ENCODE results near the gene TIMM44.

DNA sequence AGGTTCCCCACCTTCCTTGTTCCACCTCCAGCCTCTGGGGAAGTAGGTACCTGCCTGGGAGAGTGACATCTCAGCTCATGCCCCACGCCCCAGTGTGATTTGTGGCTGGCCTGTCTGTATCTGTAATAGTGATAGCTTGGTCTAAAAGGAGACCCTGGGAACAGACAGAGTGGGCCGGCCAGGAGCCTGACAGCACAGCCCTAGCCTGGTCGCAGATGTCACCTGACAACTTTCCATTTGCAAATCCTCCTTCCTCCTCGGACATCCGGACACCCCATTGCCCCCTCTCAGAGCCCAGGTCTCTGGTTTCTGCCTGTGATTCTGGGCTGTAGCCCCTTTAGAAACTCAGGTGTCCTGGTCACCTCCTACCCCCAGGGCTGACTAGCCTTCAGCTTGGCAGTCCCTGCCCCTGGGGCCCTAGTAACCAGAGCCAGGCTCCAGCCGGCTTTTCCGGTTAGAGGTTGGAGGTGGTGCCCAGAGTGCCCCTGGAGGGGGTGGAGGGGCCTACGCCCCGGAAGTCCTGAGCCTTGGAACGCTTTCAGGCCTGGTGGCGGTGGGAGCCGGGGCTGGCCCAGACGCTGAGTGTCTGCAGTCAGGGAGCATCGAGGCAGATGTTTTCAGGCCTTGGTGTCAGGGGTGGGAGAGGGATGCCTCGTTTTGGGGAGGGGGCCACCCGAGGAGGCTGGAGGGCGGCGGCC is 48.7 kb downstream of the TIMM44 start:
- TF ChIP-seq, protein P1, sequence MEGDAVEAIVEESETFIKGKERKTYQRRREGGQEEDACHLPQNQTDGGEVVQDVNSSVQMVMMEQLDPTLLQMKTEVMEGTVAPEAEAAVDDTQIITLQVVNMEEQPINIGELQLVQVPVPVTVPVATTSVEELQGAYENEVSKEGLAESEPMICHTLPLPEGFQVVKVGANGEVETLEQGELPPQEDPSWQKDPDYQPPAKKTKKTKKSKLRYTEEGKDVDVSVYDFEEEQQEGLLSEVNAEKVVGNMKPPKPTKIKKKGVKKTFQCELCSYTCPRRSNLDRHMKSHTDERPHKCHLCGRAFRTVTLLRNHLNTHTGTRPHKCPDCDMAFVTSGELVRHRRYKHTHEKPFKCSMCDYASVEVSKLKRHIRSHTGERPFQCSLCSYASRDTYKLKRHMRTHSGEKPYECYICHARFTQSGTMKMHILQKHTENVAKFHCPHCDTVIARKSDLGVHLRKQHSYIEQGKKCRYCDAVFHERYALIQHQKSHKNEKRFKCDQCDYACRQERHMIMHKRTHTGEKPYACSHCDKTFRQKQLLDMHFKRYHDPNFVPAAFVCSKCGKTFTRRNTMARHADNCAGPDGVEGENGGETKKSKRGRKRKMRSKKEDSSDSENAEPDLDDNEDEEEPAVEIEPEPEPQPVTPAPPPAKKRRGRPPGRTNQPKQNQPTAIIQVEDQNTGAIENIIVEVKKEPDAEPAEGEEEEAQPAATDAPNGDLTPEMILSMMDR (IDR thresholded peaks at IDR 0.05): peak in 2 of 4 experiments; percentile 20 to 21
- TF ChIP-seq POLR2AphosphoS5 (IDR thresholded peaks at IDR 0.05) (no peak), POLR2A (IDR thresholded peaks at IDR 0.05) (no peak)
